Naive thymus-derived CD4-positive, alpha-beta T cell (primary cell): Measurements from ENCODE around the gene ZMYND19. TPM values are rescaled to one million over a fixed set of nuclear protein-coding genes. Genes with fewer than 3 reads are reported as not detected.
A peak's percentile ranks its signal among the peaks of the same experiment; 100 is the strongest.
"Not testable (repeated sequence)": the region's sequence is repeated elsewhere in the genome, so short reads cannot be mapped to it uniquely, and the experiment has no call there.

Source experiments
- ATAC-seq: fragments of 150-1000 bp; cut with Tn5 transposase; 2 replicates; pipeline ENCODE4 v1.10.0; 2021; ENCODE audit warnings: mild to moderate bottlenecking, moderate library complexity
- CTCF ChIA-PET: fragments of 350-600 bp; sonication (Branson Sonifier 250); formaldehyde crosslinking; loops from one replicate; lab custom pipeline; 2021; ENCODE audit warnings: antibody characterized with exemption; lab: Charles Lee
- POLR2A ChIA-PET: fragments of 350-600 bp; sonication (Branson Sonifier 250); formaldehyde crosslinking; loops from one replicate; lab custom pipeline; 2021; ENCODE audit warnings: antibody characterized with exemption, inconsistent platforms; lab: Charles Lee
- DNase-seq, 9 donors: peaks; one replicate each; pipeline versions ENCODE4 v3.0.0 to v3.0.0-alpha.2; 2020 to 2022; ENCODE audit warnings: mixed read lengths in 1 of 9
- H3K27ac ChIP-seq: one replicate; pipeline ENCODE4 v1.7.0; 2013; ENCODE audit warnings: mild to moderate bottlenecking, low read depth, low read length, moderate library complexity
- H3K27me3 ChIP-seq, 2 donors: one replicate each; pipeline ENCODE4 v1.7.0; 2013; ENCODE audit warnings: low read length in 2 of 2, mild to moderate bottlenecking in 2 of 2, moderate library complexity in 2 of 2; ENCODE audit not compliant: control insufficient read depth in 2 of 2, insufficient read depth in 2 of 2
- H3K36me3 ChIP-seq, 3 experiments: 1 replicate in 2 of 3; 2 replicates in 1 of 3; pipeline ENCODE4 v1.7.0; 2013; ENCODE audit warnings: low read length in 3 of 3, mild to moderate bottlenecking in 3 of 3, moderate library complexity in 1 of 3; ENCODE audit not compliant: insufficient read depth in 3 of 3, control insufficient read depth in 2 of 3
- H3K4me1 ChIP-seq, 2 donors: one replicate each; pipeline ENCODE4 v1.7.0; 2013; ENCODE audit warnings: low read length in 2 of 2, mild to moderate bottlenecking in 2 of 2, moderate library complexity in 1 of 2; ENCODE audit not compliant: control insufficient read depth in 2 of 2, insufficient read depth in 2 of 2
- H3K4me3 ChIP-seq: 2 replicates; pipeline ENCODE4 v1.7.0; 2013; ENCODE audit warnings: mild to moderate bottlenecking, low read length
- H3K9me3 ChIP-seq, 3 experiments: 1 replicate in 2 of 3; 2 replicates in 1 of 3; pipeline ENCODE4 v1.7.0; 2013; ENCODE audit warnings: low read length in 3 of 3; ENCODE audit not compliant: control insufficient read depth in 2 of 3
- H3K27ac Mint-ChIP-seq, 9 donors: one replicate each; pipeline ENCODE4 v1.8.0; 2020 to 2022; ENCODE audit warnings: mixed read lengths in 9 of 9, mild to moderate bottlenecking in 8 of 9, moderate library complexity in 5 of 9, inconsistent platforms in 2 of 9
- H3K27me3 Mint-ChIP-seq, 5 donors: one replicate each; pipeline ENCODE4 v1.8.0; 2021 to 2022; ENCODE audit warnings: mixed read lengths in 5 of 5, mild to moderate bottlenecking in 1 of 5
- H3K36me3 Mint-ChIP-seq, 5 donors: one replicate each; pipeline ENCODE4 v1.8.0; 2020 to 2022; ENCODE audit warnings: mixed read lengths in 5 of 5, mild to moderate bottlenecking in 3 of 5, inconsistent platforms in 1 of 5
- H3K4me1 Mint-ChIP-seq, 7 donors: one replicate each; pipeline ENCODE4 v1.8.0; 2020 to 2022; ENCODE audit warnings: mixed read lengths in 7 of 7, mild to moderate bottlenecking in 3 of 7, inconsistent platforms in 1 of 7
- H3K4me3 Mint-ChIP-seq, 10 donors: one replicate each; pipeline ENCODE4 v1.8.0; 2020 to 2022; ENCODE audit warnings: mild to moderate bottlenecking in 10 of 10, mixed read lengths in 10 of 10, moderate library complexity in 6 of 10, inconsistent platforms in 2 of 10
- H3K9me3 Mint-ChIP-seq, 11 donors: one replicate each; pipeline ENCODE4 v1.8.0; 2020 to 2022; ENCODE audit warnings: mixed read lengths in 11 of 11, mild to moderate bottlenecking in 4 of 11, inconsistent platforms in 1 of 11, moderate library complexity in 1 of 11
- intact Hi-C, 2 donors: fragments of 100-400 bp; cut with micrococcal nuclease; formaldehyde crosslinking; loops; one replicate each; pipeline ENCODE4 v1.15.1; 2023
- polyA plus RNA-seq, 2 donors: library from polyadenylated mRNA; unstranded; fragments of 300-500 nt; fragmentation: Illumina TruSeq; gene quantifications; one replicate each; pipeline ENCODE4 v1.2.3, GENCODE V29; 2021
- total RNA-seq, 6 experiments: library from RNA in 5 of 6; stranded (reverse) in 5 of 6; gene quantifications; 1 replicate in 5 of 6; 2 replicates in 1 of 6; pipeline ENCODE4 v1.2.3 and lab custom pipeline; 2021 to 2026

Gene ZMYND19
- total and polyA plus RNA-seq, 7 experiments from 2014 or later, result 4.5 to 32.4 (median 19.0) TPM

GRCh38 chr9:137631345-137632229 is 41.3 kb upstream of the ZMYND19 start:
- H3K36me3 Mint-ChIP-seq, result peaks cover 0 to 11% (median 4%) of the 10 kb centered on the region in 5 donors
- CTCF ChIA-PET, result no interaction called here

GRCh38 chr9:137630679-137631078 is 40.4 kb upstream of the ZMYND19 start:
- no peak overlapping the region for H3K4me3 ChIP-seq
- Mint-ChIP-seq H3K9me3 (no peaks in the 10 kb centered on the region), H3K27me3 (no peaks in the 10 kb centered on the region), H3K27ac (peak overlapping the region; percentile 15 to 94 (median 62)), H3K4me1 (peaks cover 41 to 83% (median 62%) of the 10 kb centered on the region in 7 donors), H3K36me3 (peaks cover 0 to 12% (median 0%) of the 10 kb centered on the region in 5 donors), H3K4me3 (peak overlapping the region in 8 of 10 donors; percentile 1 to 90 (median 59))
- CTCF ChIA-PET, result no interaction called here
- H3K27me3 ChIP-seq, result no peaks in the 10 kb centered on the region
- H3K36me3 ChIP-seq, result no peaks in the 10 kb centered on the region
- intact Hi-C loops, result no loop called here
- DNase-seq, result no peak
- peaks cover 11 to 41% of the 10 kb centered on the region in 2 donors for H3K4me1 ChIP-seq
- ATAC-seq, result no peak
- no peaks in the 10 kb centered on the region for H3K9me3 ChIP-seq
- no peak overlapping the region for H3K27ac ChIP-seq
- POLR2A ChIA-PET, result no interaction called here

More at GRCh38 chr9:137631345-137632229, 41.3 kb upstream of the ZMYND19 start:
- H3K36me3 ChIP-seq, result no peaks in the 10 kb centered on the region
- Mint-ChIP-seq H3K9me3 (no peaks in the 10 kb centered on the region), H3K27ac (peak overlapping the region in 3 of 9 donors; percentile 32 to 77 (median 39)), H3K4me1 (peaks cover 43 to 84% (median 62%) of the 10 kb centered on the region in 7 donors), H3K27me3 (no peaks in the 10 kb centered on the region), H3K4me3 (peak overlapping the region in 4 of 10 donors; percentile 2 to 23 (median 10))
- H3K27ac ChIP-seq, result no peak overlapping the region
- DNase-seq (no peak), ATAC-seq (no peak)
- POLR2A ChIA-PET, result no interaction called here
- peaks cover 11 to 37% of the 10 kb centered on the region in 2 donors for H3K4me1 ChIP-seq
- intact Hi-C loops, result no loop called here
- H3K27me3 ChIP-seq, result no peaks in the 10 kb centered on the region
- no peaks in the 10 kb centered on the region for H3K9me3 ChIP-seq
- H3K4me3 ChIP-seq, result no peak overlapping the region

GRCh38 chr9:137630126-137630525 is 39.8 kb upstream of the ZMYND19 start:
- ChIA-PET CTCF (no interaction called here), POLR2A (interaction anchor here (0.7 to 1.0 kb wide), 2 partner anchors 17 to 63 kb away, joined by 3 read pairs; no protein-coding TSS in a partner anchor)
- Histone ChIP-seq H3K27me3 (no peaks in the 10 kb centered on the region), H3K36me3 (no peaks in the 10 kb centered on the region), H3K9me3 (no peaks in the 10 kb centered on the region), H3K4me1 (peaks cover 11 to 46% of the 10 kb centered on the region in 2 donors), H3K27ac (peak overlapping the region; percentile 29), H3K4me3 (no peak overlapping the region)
- DNase-seq (no peak), ATAC-seq (no peak)
- peak overlapping the region in 8 of 9 donors; percentile 0 to 80 (median 76) for H3K27ac Mint-ChIP-seq
- H3K9me3 Mint-ChIP-seq, result no peaks in the 10 kb centered on the region
- peaks cover 46 to 89% (median 67%) of the 10 kb centered on the region in 7 donors for H3K4me1 Mint-ChIP-seq
- no peaks in the 10 kb centered on the region for H3K27me3 Mint-ChIP-seq
- intact Hi-C loops, result no loop called here
- H3K4me3 Mint-ChIP-seq, result peak overlapping the region in 9 of 10 donors; percentile 27 to 90 (median 63)
- peaks cover 0 to 15% (median 0%) of the 10 kb centered on the region in 5 donors for H3K36me3 Mint-ChIP-seq

- H3K9me3 ChIP-seq, H3K4me3 ChIP-seq, H3K27me3 Mint-ChIP-seq, CTCF ChIA-PET, H3K36me3 ChIP-seq, ATAC-seq, DNase-seq, H3K9me3 Mint-ChIP-seq, H3K27ac ChIP-seq, H3K27me3 ChIP-seq: not testable (repeated sequence)
- H3K27ac Mint-ChIP-seq, result peak overlapping the region in 3 of 9 donors; percentile 31 to 93 (median 62)
- H3K4me1 Mint-ChIP-seq, result peaks cover 42 to 78% (median 55%) of the 10 kb centered on the region in 7 donors
- H3K4me1 ChIP-seq, result peaks cover 8 to 49% of the 10 kb centered on the region in 2 donors
- peak overlapping the region in 4 of 10 donors; percentile 15 to 90 (median 27) for H3K4me3 Mint-ChIP-seq
- peaks cover 0 to 19% (median 0%) of the 10 kb centered on the region in 5 donors for H3K36me3 Mint-ChIP-seq
- POLR2A ChIA-PET, result interaction anchor here (0.6 to 2.6 kb wide), 3 partner anchors 9 to 64 kb away, joined by 3 to 23 read pairs (median 6); partner anchors contain the start of gene EHMT1
- intact Hi-C loops, result loop anchor here in 1 of 2 donors (5.0 kb wide), 1 partner anchor 45 kb away; no protein-coding TSS in a partner anchor
These were observed 37.1 kb upstream of the ZMYND19 start for GRCh38 chr9:137627406-137627805.

GRCh38 chr9:137626464-137626863 is 36.2 kb upstream of the ZMYND19 start:
- H3K27me3 ChIP-seq, result no peaks in the 10 kb centered on the region
- CTCF ChIA-PET, result interaction anchor here (0.6 kb wide), 1 partner anchor 21 kb away, joined by 3 read pairs; no protein-coding TSS in a partner anchor
- H3K9me3 ChIP-seq, result no peaks in the 10 kb centered on the region
- peaks cover 10 to 51% of the 10 kb centered on the region in 2 donors for H3K4me1 ChIP-seq
- POLR2A ChIA-PET, result interaction anchor here (0.8 kb wide), 1 partner anchor 21 kb away, joined by 7 read pairs; no protein-coding TSS in a partner anchor
- Mint-ChIP-seq H3K27ac (peak overlapping the region in 7 of 9 donors; percentile 25 to 91 (median 73)), H3K27me3 (no peaks in the 10 kb centered on the region), H3K9me3 (no peaks in the 10 kb centered on the region), H3K4me1 (peaks cover 37 to 76% (median 52%) of the 10 kb centered on the region in 7 donors), H3K4me3 (peak overlapping the region; percentile 15 to 73 (median 50)), H3K36me3 (peaks cover 0 to 19% (median 0%) of the 10 kb centered on the region in 5 donors)
- no peak for ATAC-seq
- H3K36me3 ChIP-seq, result no peaks in the 10 kb centered on the region
- no peak for DNase-seq
- intact Hi-C loops, result loop anchor here in 1 of 2 donors (5.0 kb wide), 1 partner anchor 46 kb away; no protein-coding TSS in a partner anchor
- H3K27ac ChIP-seq, result no peak overlapping the region
- no peak overlapping the region for H3K4me3 ChIP-seq

GRCh38 chr9:137622211-137622610 is 31.9 kb upstream of the ZMYND19 start:
- H3K36me3 Mint-ChIP-seq, result peaks cover 0 to 13% (median 0%) of the 10 kb centered on the region in 5 donors
- CTCF ChIA-PET, ATAC-seq, H3K27me3 ChIP-seq, DNase-seq, H3K4me3 ChIP-seq, POLR2A ChIA-PET, H3K9me3 Mint-ChIP-seq, H3K27ac ChIP-seq, H3K9me3 ChIP-seq, intact Hi-C loops, H3K27me3 Mint-ChIP-seq, H3K36me3 ChIP-seq: not testable (repeated sequence)
- peaks cover 29 to 37% of the 10 kb centered on the region in 2 donors for H3K4me1 ChIP-seq
- peaks cover 32 to 66% (median 53%) of the 10 kb centered on the region in 7 donors for H3K4me1 Mint-ChIP-seq
- peak overlapping the region in 7 of 10 donors; percentile 25 to 56 (median 29) for H3K4me3 Mint-ChIP-seq
- H3K27ac Mint-ChIP-seq, result peak overlapping the region in 6 of 9 donors; percentile 21 to 70 (median 58)
